ENCODE measurements around the gene KIAA0825.
"Not testable (repeated sequence)": the region's sequence is repeated elsewhere in the genome, so short reads cannot be mapped to it uniquely, and the experiment has no call there.

KIAA0825 gene

DNA sequence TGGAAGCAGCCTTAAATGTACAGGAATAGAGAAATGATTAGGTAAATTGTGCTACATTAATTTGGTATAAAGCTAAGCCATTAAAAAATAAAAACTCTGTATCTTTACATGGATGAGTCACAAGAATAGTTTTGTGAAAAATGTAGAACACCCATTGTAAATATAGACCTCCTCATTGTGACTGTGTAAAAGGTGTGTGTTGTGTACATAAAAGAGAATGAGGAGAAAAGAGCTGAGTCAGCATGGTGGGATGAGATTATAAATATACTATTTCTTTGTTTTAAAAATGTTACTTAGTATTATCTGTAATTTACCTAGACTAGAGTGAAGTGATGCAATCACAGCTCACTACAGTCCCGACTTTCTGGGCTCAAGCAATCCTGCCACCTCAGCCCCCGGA, 250.5 kb downstream of the KIAA0825 start:
- DNase-seq, result no peak

DNA sequence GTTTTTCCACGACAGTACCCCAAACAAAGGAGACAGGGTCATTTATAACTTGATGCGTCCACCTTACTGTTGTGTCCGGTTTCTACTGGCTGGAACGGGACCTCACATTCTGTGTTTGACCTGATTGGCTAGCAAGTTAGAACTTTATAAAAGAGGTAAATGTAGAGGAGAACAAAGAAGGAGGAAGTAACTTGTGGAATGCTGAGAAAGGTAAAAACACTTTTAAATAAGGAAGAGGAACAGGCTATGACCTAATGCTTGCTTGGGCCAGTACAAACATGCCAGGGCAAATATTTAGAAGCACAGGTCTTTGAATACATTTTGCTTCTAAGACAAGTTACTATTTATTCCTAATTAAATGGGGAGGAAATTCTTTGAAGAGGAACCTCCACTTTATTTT, 251.6 kb downstream of the KIAA0825 start:
- no peak for DNase-seq

GRCh38 chr5:94362857-94363256, 255.5 kb downstream of the KIAA0825 start:
- DNase-seq, result no peak

- no peak for DNase-seq
Observed at GRCh38 chr5:94361832-94362796, 256.3 kb downstream of the KIAA0825 start.

DNA sequence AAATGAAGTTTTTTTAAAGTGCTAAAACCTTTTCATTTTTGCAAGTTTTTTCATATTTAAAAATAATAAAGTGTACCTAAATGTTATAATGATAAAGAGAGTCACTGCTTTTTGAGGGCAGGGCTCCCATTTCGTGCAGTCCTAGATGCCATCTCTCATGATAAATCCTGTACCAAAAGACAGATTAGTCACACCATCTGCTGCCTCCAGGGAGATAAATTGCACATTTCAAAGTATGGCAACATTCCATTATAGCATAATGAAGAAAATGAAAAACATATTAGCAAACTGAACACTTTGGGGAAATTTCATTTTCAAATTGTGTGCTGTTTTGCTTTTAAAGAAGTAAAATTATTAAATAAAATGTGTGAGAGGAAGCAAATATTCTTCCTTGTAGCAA, 257.2 kb downstream of the KIAA0825 start:
- no peak for DNase-seq

DNA sequence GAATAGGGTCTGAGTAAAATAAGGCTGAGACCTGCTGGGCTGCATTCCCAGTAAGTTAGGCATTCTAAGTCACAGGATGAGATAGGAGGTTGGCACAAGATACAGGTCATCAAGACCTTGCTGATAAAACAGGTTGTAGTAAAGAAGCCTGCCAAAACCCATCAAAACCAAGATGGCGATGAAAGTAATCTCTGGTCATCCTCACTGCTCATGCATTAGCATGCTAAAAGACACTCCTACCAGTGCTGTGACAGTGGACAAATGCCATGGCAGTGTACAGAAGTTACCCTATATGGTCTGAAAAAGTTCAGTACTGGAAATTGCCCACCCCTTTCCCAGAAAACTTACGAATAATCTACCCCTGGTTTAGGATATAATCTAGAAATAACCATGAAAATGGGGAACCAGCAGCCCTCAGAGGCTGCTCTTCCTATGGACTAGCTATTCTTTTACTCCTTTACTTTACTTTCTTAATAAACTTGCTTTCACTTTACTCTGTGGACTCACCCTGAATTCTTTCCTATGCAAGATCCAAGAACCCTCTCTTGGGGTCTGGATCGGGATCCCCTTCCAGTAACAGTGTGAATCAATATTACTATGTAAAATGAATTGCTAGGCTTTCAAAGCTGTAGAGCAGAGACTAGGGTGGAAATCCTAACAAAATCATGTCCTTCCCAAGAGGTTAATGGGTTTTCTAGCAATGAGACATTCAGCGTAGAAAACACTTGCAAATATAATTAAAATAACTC, 257.8 kb downstream of the KIAA0825 start:
- no peak for DNase-seq

- no peak for DNase-seq
Observed at GRCh38 chr5:94359880-94360279, 258.5 kb downstream of the KIAA0825 start.

- DNase-seq, result no peak
Observed at GRCh38 chr5:94355811-94356210, 262.6 kb downstream of the KIAA0825 start.

DNA sequence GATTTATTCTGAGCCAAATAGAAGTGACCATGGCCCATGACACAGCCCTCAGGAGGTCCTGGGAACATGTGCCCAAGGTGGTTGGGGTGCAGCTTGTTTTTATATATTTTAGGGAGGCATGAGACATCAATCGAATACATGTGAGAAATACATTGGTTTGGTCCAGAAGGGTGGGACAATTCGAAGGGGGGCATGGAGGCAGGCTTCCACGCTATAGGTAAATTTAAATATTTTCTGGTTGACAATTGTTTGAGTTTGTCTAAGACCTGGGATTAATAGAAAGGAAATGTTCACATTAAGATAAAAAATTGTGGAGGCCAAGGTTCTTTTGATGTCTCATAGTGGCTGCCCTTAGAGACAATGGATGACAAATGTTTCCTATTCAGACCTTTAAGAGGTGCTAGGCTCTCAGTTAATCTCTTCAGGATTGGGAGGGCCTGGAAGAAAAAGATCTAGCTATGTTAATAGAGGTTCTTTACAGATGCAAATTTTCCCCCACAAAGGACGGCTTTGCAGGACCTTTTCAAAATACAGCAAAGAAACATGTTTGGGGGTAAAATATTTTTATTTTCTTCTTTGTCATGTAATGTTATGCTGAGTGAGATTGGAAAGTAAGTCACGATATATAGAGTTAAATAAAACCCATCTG, 263.4 kb downstream of the KIAA0825 start:
- DNase-seq, result not testable (repeated sequence)

- no peak for DNase-seq
Observed at GRCh38 chr5:94353605-94354004, 264.8 kb downstream of the KIAA0825 start.

DNA sequence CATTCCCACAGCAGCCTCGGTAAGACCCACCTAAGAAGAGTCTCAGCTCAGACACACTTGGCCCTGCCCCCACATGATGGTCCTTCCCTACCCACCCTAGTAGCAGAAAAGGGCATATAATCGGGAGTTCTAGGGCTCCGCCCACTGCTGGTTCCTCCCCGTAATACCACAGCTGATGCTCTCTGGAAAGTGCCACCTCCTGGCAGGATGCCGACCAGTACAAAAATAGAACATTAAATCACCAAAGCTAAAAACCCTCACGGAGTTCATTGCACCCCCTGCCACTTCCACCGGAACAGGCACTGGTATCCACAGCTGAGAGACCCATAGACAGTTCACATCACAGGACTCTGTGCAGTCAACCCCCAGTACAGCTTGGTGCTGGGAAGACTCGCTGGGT, 271.3 kb downstream of the KIAA0825 start:
- DNase-seq, result no peak

- DNase-seq, result no peak
Observed at GRCh38 chr5:94345257-94345656, 273.1 kb downstream of the KIAA0825 start.

DNA sequence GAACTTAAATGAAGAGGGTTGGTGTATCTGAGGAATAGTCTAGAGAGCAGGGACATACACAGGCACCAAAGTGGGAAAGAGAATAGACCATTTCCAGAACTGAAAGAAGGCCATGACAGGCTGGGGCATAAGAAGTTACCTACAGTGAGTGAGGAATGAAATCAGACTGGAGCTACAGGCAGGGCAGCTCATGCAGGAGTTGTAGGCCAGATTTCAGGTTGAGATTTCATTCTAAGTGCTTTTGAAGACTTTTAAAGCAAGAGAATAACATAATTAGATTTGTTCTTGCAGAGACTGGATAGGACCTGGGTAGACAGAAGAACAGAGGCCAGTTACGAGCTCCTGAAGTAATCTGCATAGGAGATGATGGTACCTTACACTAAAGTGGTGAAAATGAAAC, 280.8 kb downstream of the KIAA0825 start:
- no peak for DNase-seq

- DNase-seq, result no peak
Observed at GRCh38 chr5:94335936-94336335, 282.5 kb downstream of the KIAA0825 start.

- no peak for DNase-seq
Observed at GRCh38 chr5:94329115-94329514, 289.3 kb downstream of the KIAA0825 start.

DNA sequence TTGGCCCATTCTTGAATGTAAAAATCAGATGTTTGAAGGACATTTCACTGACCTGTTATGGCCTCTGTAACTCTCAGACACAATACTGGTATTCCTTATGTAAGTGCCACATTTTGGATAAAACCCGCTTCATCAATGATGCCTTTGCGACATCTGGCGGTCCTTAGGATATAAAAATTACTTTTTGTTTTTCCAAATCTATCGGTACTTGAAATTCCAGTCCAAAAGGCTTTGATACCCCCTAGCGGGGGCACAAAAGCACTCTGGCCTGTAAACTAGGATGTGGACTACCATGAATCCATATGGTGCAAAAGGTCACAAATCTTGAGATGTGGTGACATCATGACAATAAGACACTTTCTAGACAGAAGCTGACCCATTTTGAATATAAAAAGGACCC, 291.8 kb downstream of the KIAA0825 start:
- no peak for DNase-seq

DNA sequence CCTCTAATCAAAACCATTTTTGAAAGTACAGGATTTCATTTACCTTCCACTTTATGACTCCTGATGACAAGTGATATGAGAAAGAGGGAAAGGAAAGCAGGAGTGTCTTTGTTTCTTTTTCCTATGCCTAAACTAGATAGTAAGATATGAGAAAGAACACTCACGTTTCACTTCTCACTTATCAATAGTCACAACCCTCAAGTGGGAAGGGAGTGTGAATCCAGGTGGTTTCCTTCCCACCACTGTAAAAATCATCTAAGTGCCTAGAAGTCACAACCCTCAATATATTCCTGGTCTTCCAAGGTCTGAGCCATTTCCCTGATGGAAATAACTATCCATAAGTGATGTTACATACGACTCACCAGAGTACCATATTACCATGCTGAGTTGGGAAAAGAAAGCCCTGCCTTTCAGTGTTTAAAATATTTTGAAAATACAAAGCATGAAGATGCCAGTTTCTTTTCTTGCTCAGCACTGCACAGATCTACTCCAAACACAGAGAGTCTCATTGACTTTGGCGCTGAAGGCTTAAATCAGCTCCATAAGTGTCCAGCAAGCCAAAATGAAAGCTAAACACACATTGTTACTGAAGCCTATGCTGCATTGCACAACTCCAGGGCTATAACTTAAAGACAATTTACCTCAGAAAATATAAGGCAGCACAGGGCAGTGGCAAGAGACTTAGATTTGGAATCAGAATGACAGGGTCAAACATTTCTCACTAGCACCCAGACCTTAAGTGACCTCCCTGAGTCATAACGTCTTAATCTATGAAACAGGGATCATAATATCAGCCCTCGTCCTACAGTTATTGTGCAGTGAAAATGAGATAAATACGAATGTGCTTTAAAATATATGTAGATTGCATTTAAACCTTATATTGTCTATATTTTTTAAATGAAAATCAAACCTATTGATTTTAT, 301.2 kb downstream of the KIAA0825 start:
- DNase-seq, result no peak

- DNase-seq, result no peak
Observed at GRCh38 chr5:94314460-94315131, 303.8 kb downstream of the KIAA0825 start.

GRCh38 chr5:94313696-94314095, 304.7 kb downstream of the KIAA0825 start:
- DNase-seq, result no peak

- DNase-seq, result no peak
Observed at GRCh38 chr5:94313188-94313587, 305.2 kb downstream of the KIAA0825 start.

GRCh38 chr5:94312298-94312697, 306.1 kb downstream of the KIAA0825 start:
- DNase-seq, result no peak

- no peak for DNase-seq
Observed at GRCh38 chr5:94310833-94311232, 307.6 kb downstream of the KIAA0825 start.

Data from cortex of kidney (tissue), 1 donor.